Sciatic nerve (tissue), 2 donors: Measurements from ENCODE around the gene COX8C. TPM values are rescaled to one million over a fixed set of nuclear protein-coding genes. Genes with fewer than 3 reads are reported as not detected.
"Not testable (repeated sequence)": the region's sequence is repeated elsewhere in the genome, so short reads cannot be mapped to it uniquely, and the experiment has no call there.

Experiments used
- ATAC-seq: fragments of 200-7000 bp; cut with Tn5 transposase; one replicate; pipeline ENCODE4 v1.9.1; 2020; ENCODE audit warnings: mild to moderate bottlenecking, moderate library complexity
- DNase-seq: peaks from one replicate; pipeline ENCODE4 v3.0.0-alpha.2; 2020; ENCODE audit warnings: low spot score
- intact Hi-C: fragments of 100-400 bp; cut with DNase I; formaldehyde crosslinking; loops from one replicate; pipeline ENCODE4 v1.14.2; 2022
- total RNA-seq: library from RNA; stranded (reverse); fragmentation: NEBNext Ultra II Directional; extraction: Animal tissue kit (Norgen Biotek cat#: 25700); gene quantifications from one replicate; pipeline ENCODE4 v1.2.1, GENCODE V29; 2021
- donor health status: DM: no; HTN: no; CAD: no.
- donor health status: DM: no; HTN: no; CAD: no.

Gene COX8C
- total RNA-seq, 1 donor from 2014 or later = not detected

GRCh38 chr14:93347850-93348249, 868 bp downstream of the COX8C start:
- ATAC-seq (no peak), DNase-seq (no peak)
- intact Hi-C loops = no loop called here

- intact Hi-C loops = no loop called here
- no peak for ATAC-seq
Measured at GRCh38 chr14:93348292-93348691, 1.3 kb downstream of the COX8C start.

GRCh38 chr14:93354873-93355272, 7.9 kb downstream of the COX8C start:
- intact Hi-C loops, DNase-seq, ATAC-seq: not testable (repeated sequence)

More at GRCh38 chr14:93348292-93348691, 1.3 kb downstream of the COX8C start:
- DNase-seq = no peak

- no peak for ATAC-seq
- DNase-seq = no peak
- intact Hi-C loops = loop anchor here (10.0 kb wide), 1 partner anchor 144 kb away; no protein-coding TSS in a partner anchor
Measured at GRCh38 chr14:93368996-93369712, 22.2 kb downstream of the COX8C start.

- intact Hi-C loops = loop anchor here (10.0 kb wide), 1 partner anchor 145 kb away; no protein-coding TSS in a partner anchor
- no peak for ATAC-seq
Measured at GRCh38 chr14:93369713-93370266, 22.8 kb downstream of the COX8C start.

GRCh38 chr14:93375673-93376156, 28.7 kb downstream of the COX8C start:
- no peak for ATAC-seq
- intact Hi-C loops = no loop called here
- no peak for DNase-seq

More at GRCh38 chr14:93369713-93370266, 22.8 kb downstream of the COX8C start:
- no peak for DNase-seq

- DNase-seq (no peak), ATAC-seq (no peak)
- intact Hi-C loops = no loop called here
Measured at GRCh38 chr14:93379831-93380230, 32.8 kb downstream of the COX8C start.

- ATAC-seq (no peak), DNase-seq (no peak)
- intact Hi-C loops = no loop called here
Measured at GRCh38 chr14:93381644-93382043, 34.7 kb downstream of the COX8C start.

- ATAC-seq, intact Hi-C loops: not testable (repeated sequence)
Measured at GRCh38 chr14:93384256-93384655, 37.3 kb downstream of the COX8C start.

GRCh38 chr14:93395231-93395630, 48.2 kb downstream of the COX8C start:
- intact Hi-C loops = no loop called here
- ATAC-seq (no peak), DNase-seq (no peak)

More at GRCh38 chr14:93384256-93384655, 37.3 kb downstream of the COX8C start:
- not testable (repeated sequence) for DNase-seq

GRCh38 chr14:93396456-93396855, 49.5 kb downstream of the COX8C start:
- intact Hi-C loops = no loop called here
- no peak for ATAC-seq

More at GRCh38 chr14:93396456-93396855, 49.5 kb downstream of the COX8C start:
- no peak for DNase-seq

Other genes with a start within 250 kb of the COX8C start
- 118 TPM for gene ITPK1, start 231.3 kb upstream of the COX8C start, total RNA-seq
- gene MOAP1, start 162.3 kb upstream of the COX8C start, total RNA-seq = 22.9 TPM
- gene LYSET, start 161.9 kb upstream of the COX8C start, total RNA-seq = 15.8 TPM
- 7.4 TPM for gene GON7, start 140.1 kb upstream of the COX8C start, total RNA-seq
- 18.7 TPM for gene UBR7, start 139.9 kb upstream of the COX8C start, total RNA-seq
- gene BTBD7, start 14.1 kb upstream of the COX8C start, total RNA-seq = 40.7 TPM
- 0.62 TPM for gene UNC79, start 83.8 kb downstream of the COX8C start, total RNA-seq